ENCODE data around the gene KPNA5.
"Not testable (repeated sequence)": the region's sequence is repeated elsewhere in the genome, so short reads cannot be mapped to it uniquely, and the experiment has no call there.

- not testable (repeated sequence) for TF ChIP-seq CTCF (IDR thresholded peaks at IDR 0.05; ENCODE audit: low read depth, low read length, poor library complexity, severe bottlenecking); EZH2phosphoT487 (IDR thresholded peaks at IDR 0.05; ENCODE audit: borderline replicate concordance, low read length)
Observed at GRCh38 chr6:116686475-116687101, 5.6 kb downstream of the KPNA5 start.
